Activated CD8-positive, alpha-beta T cell treated with anti-CD3 and anti-CD28 coated beads for 36 hours (primary cell): ENCODE measurements around the gene FUCA2. TPM values are rescaled to one million over a fixed set of nuclear protein-coding genes. Genes with fewer than 3 reads are reported as not detected.
"Not testable (repeated sequence)": the region's sequence is repeated elsewhere in the genome, so short reads cannot be mapped to it uniquely, and the experiment has no call there.

Experiments used
- ATAC-seq: fragments of 200-7000 bp; cut with Tn5 transposase; one replicate; pipeline ENCODE4 v1.10.0; 2021; ENCODE audit warnings: mild to moderate bottlenecking, moderate library complexity
- CTCF ChIA-PET: fragments of 350-600 bp; sonication (Branson Sonifier 250); formaldehyde crosslinking; loops from one replicate; lab custom pipeline; 2021; ENCODE audit warnings: antibody characterized with exemption; lab: Charles Lee
- POLR2A ChIA-PET: fragments of 350-600 bp; sonication (Branson Sonifier 250); formaldehyde crosslinking; loops from one replicate; lab custom pipeline; 2021; ENCODE audit warnings: antibody characterized with exemption; lab: Charles Lee
- DNase-seq: peaks from one replicate; pipeline ENCODE4 v3.0.0-alpha.2; 2020
- H3K27ac Mint-ChIP-seq: one replicate; pipeline ENCODE4 v1.8.0; 2021; ENCODE audit warnings: mild to moderate bottlenecking, mixed read lengths
- H3K27me3 Mint-ChIP-seq: one replicate; pipeline ENCODE4 v1.8.0; 2021; ENCODE audit warnings: mixed read lengths
- H3K36me3 Mint-ChIP-seq: one replicate; pipeline ENCODE4 v1.8.0; 2021; ENCODE audit warnings: low read depth, mixed read lengths
- H3K4me1 Mint-ChIP-seq: one replicate; pipeline ENCODE4 v1.8.0; 2021; ENCODE audit warnings: low read depth, mixed read lengths
- H3K4me3 Mint-ChIP-seq: one replicate; pipeline ENCODE4 v1.8.0; 2021; ENCODE audit warnings: mild to moderate bottlenecking, moderate library complexity, mixed read lengths
- H3K9me3 Mint-ChIP-seq: one replicate; pipeline ENCODE4 v1.8.0; 2021; ENCODE audit warnings: mixed read lengths
- CTCF ChIP-seq: fragments of 200-600 bp; IDR thresholded peaks from one replicate; pipeline ENCODE4 v1.8.0; 2022; ENCODE audit warnings: antibody characterized with exemption, mild to moderate bottlenecking
- intact Hi-C: fragments of 100-400 bp; cut with micrococcal nuclease; formaldehyde crosslinking; loops from one replicate; pipeline ENCODE4 v1.10.0; 2022
- total RNA-seq, 2 experiments: library from RNA; stranded (reverse); gene quantifications; one replicate each; pipeline ENCODE4 v1.2.3, GENCODE V29; 2021

The FUCA2 gene
- total RNA-seq, 2 experiments from 2014 or later, result 6.6 to 8.5 TPM

- TF ChIP-seq CTCF, result no peak
- H3K4me3 Mint-ChIP-seq, result peak within 1 kb of the TSS; percentile 88
- H3K36me3 Mint-ChIP-seq, result peaks cover 28% of the 10 kb centered on the region
- peak; percentile 93 for ATAC-seq
- peak; percentile 97 for DNase-seq
- no peaks in the 10 kb centered on the region for H3K9me3 Mint-ChIP-seq
- no peaks in the 10 kb centered on the region for H3K27me3 Mint-ChIP-seq
- intact Hi-C loops, result no loop called here
- H3K4me1 Mint-ChIP-seq, result peaks cover 43% of the 10 kb centered on the region
- ChIA-PET POLR2A (interaction anchor here (0.5 to 2.1 kb wide), 8 partner anchors 9 to 547 kb away, joined by 3 to 10 read pairs (median 4); partner anchors contain the start of genes FUCA2 and LTV1), CTCF (no interaction called here)
- peak within 1 kb of the TSS; percentile 99 for H3K27ac Mint-ChIP-seq
Measured at GRCh38 chr6:143450453-143451371, 60.8 kb downstream of the FUCA2 start, which contains the start of the genes ADAT2 and PEX3. Gene ADAT2, minus strand, starts transcription at chr6:143450695. Its CDS starts 37 bp downstream, at chr6:143450658. Gene PEX3, plus strand, starts transcription at chr6:143450805. Its CDS starts 238 bp downstream, at chr6:143451043.

DNA sequence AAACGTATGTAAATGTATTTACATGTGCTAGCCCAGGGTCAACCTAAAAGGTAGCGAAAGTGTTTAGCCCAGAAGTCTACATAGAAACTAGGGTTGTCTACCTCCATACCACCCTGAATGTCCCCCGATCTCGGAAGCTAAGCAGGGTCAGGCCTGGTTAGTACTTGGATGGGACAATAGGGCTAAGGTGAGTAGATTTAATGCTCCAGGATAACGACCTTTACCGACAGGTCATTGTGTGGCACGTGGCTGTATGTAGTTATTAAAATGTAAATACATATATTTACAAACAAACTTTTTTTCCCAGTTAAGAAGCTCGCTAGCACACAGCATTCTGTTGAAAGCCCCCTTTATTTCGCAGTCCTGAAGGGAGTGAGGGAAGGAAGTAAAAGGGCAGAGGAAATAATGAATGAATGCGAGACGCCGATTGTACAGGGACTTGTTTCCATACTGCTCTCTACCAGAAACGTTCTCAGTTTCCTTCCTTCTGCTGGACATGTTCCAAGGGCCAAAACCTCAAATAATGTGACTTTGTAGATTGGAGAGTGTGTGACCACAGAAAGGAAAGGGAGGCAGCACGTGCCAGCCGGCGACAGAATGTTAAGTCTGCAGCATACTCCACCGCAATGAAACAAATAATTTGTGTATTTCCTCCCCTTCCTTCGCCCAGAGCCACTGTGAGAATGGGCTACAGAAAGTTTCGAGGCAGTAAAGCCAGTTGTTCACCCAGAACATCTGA is 61.6 kb downstream of the FUCA2 start:
- no peaks in the 10 kb centered on the region for H3K9me3 Mint-ChIP-seq
- H3K36me3 Mint-ChIP-seq, result peaks cover 33% of the 10 kb centered on the region
- H3K4me3 Mint-ChIP-seq, result peak overlapping the region; percentile 88
- ATAC-seq (no peak), DNase-seq (peak; percentile 55)
- ChIA-PET POLR2A (interaction anchor here (0.5 to 2.1 kb wide), 8 partner anchors 8 to 548 kb away, joined by 3 to 10 read pairs (median 4); partner anchors contain the start of genes FUCA2 and LTV1), CTCF (no interaction called here)
- no peaks in the 10 kb centered on the region for H3K27me3 Mint-ChIP-seq
- peak overlapping the region; percentile 99 for H3K27ac Mint-ChIP-seq
- intact Hi-C loops, result no loop called here
- no peak for TF ChIP-seq CTCF
- H3K4me1 Mint-ChIP-seq, result peaks cover 47% of the 10 kb centered on the region

- no peaks in the 10 kb centered on the region for H3K27me3 Mint-ChIP-seq
- ChIA-PET CTCF (interaction anchor here (0.6 kb wide), 1 partner anchor 126 kb away, joined by 3 read pairs; no protein-coding TSS in a partner anchor), POLR2A (interaction anchor here (2.1 kb wide), 1 partner anchor 62 kb away, joined by 10 read pairs; the partner anchor contains the start of gene FUCA2)
- peaks cover 34% of the 10 kb centered on the region for H3K36me3 Mint-ChIP-seq
- intact Hi-C loops, result no loop called here
- H3K9me3 Mint-ChIP-seq, result no peaks in the 10 kb centered on the region
- H3K4me3 Mint-ChIP-seq, result peak overlapping the region; percentile 88
- DNase-seq (no peak), ATAC-seq (no peak)
- no peak for TF ChIP-seq CTCF
- peak overlapping the region; percentile 99 for H3K27ac Mint-ChIP-seq
- H3K4me1 Mint-ChIP-seq, result peaks cover 45% of the 10 kb centered on the region
Measured at GRCh38 chr6:143449082-143449713, 62.3 kb downstream of the FUCA2 start.

GRCh38 chr6:143447865-143448264 is 63.7 kb downstream of the FUCA2 start:
- CTCF ChIA-PET, intact Hi-C loops, H3K4me3 Mint-ChIP-seq: not testable (repeated sequence)

More at GRCh38 chr6:143447865-143448264, 63.7 kb downstream of the FUCA2 start:
- H3K27me3 Mint-ChIP-seq, H3K9me3 Mint-ChIP-seq, H3K27ac Mint-ChIP-seq, DNase-seq, POLR2A ChIA-PET, ATAC-seq: not testable (repeated sequence)
- Mint-ChIP-seq H3K36me3 (peaks cover 40% of the 10 kb centered on the region), H3K4me1 (peaks cover 42% of the 10 kb centered on the region)

Other genes with a start within 250 kb of the FUCA2 start
- 10 to 100 TPM; 35.9 to 40.8 TPM for gene ADAT2, start 61.0 kb downstream of the FUCA2 start, total RNA-seq
- 10 to 100 TPM; 24.9 to 33.6 TPM for gene PEX3, start 60.9 kb downstream of the FUCA2 start, total RNA-seq
- 10 to 100 TPM; 13.5 to 14.6 TPM for gene PHACTR2, start 166.2 kb upstream of the FUCA2 start, total RNA-seq